Subcutaneous abdominal adipose tissue (tissue), 5 donors: ENCODE measurements around the gene SBNO2.
A peak's percentile ranks its signal among the peaks of the same experiment; 100 is the strongest.

ENCODE experiments used
- H3K27ac ChIP-seq: one replicate; pipeline ENCODE4 v1.7.0; 2013; ENCODE audit warnings: low read depth, mild to moderate bottlenecking, inconsistent platforms, low read length, moderate library complexity
- H3K27me3 ChIP-seq, 5 donors: one replicate each; pipeline ENCODE4 v1.7.0; 2013; ENCODE audit warnings: low read length in 5 of 5, inconsistent platforms in 1 of 5; ENCODE audit not compliant: control insufficient read depth in 5 of 5, insufficient read depth in 4 of 5
- H3K36me3 ChIP-seq, 5 donors: one replicate each; pipeline ENCODE4 v1.7.0; 2013; ENCODE audit warnings: low read length in 5 of 5; ENCODE audit not compliant: control insufficient read depth in 5 of 5, insufficient read depth in 5 of 5
- H3K4me1 ChIP-seq, 5 donors: one replicate each; pipeline ENCODE4 v1.7.0; 2013; ENCODE audit warnings: low read length in 5 of 5, mild to moderate bottlenecking in 3 of 5, moderate library complexity in 1 of 5; ENCODE audit not compliant: control insufficient read depth in 5 of 5, insufficient read depth in 5 of 5
- H3K4me3 ChIP-seq, 5 donors: one replicate each; pipeline ENCODE4 v1.7.0; 2013; ENCODE audit warnings: low read length in 5 of 5, low read depth in 1 of 5
- H3K9ac ChIP-seq, 5 donors: one replicate each; pipeline ENCODE4 v1.7.0; 2013; ENCODE audit warnings: low read length in 5 of 5, mild to moderate bottlenecking in 4 of 5, moderate library complexity in 3 of 5
- H3K9me3 ChIP-seq, 5 donors: one replicate each; pipeline ENCODE4 v1.7.0; 2013; ENCODE audit warnings: low read length in 5 of 5; ENCODE audit not compliant: control insufficient read depth in 5 of 5
- donor health status: healthy.
- donor health status: healthy.
- donor health status: healthy.
- donor health status: healthy.
- donor health status: healthy.

Gene SBNO2

DNA sequence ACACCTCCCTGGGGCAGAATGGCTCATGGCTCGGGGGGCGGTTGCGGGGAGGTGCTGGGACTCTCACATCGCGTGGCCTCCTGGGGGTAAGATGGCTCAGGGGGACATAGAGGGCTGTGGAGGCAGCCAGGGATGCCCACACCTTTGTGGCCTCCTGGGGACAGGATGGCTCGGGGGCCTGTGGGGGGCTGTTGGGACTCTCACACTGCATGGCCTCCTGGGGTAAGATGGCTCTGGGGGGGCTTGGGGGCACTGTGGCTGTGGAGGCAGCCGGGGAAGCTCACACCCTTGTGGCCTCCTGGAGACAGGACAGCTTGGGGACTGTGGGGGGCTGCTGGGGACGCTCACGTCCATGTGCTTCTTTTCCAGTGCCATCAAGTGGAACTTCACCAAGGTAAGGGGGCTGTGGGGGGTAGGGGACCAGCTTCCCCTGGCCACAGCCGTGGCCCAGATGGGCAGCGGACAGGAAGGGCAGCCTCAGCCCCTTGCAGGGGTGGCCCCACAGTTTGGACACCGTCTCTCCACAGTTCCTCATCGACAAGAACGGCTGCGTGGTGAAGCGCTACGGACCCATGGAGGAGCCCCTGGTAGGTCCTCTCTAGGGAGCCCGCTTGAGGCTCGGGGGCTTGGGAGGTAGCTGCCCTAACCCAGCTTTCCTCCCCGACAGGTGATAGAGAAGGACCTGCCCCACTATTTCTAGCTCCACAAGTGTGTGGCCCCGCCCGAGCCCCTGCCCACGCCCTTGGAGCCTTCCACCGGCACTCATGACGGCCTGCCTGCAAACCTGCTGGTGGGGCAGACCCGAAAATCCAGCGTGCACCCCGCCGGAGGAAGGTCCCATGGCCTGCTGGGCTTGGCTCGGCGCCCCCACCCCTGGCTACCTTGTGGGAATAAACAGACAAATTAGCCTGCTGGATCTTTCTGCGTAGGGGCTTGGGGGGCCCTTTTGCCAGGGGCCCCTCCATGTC, 67.9 kb downstream of the SBNO2 start:
- Histone ChIP-seq H3K4me3 (peak overlapping the region in 4 of 5 donors; percentile 80 to 82 (median 82)), H3K4me1 (peaks cover 22 to 55% (median 53%) of the 10 kb centered on the region in 5 donors), H3K27ac (peak overlapping the region; percentile 89), H3K9me3 (no peaks in the 10 kb centered on the region), H3K9ac (peak overlapping the region in 3 of 5 donors; percentile 19 to 83 (median 62)), H3K36me3 (peaks cover 0 to 52% (median 42%) of the 10 kb centered on the region in 5 donors), H3K27me3 (peaks cover 0 to 8% (median 0%) of the 10 kb centered on the region in 5 donors)

DNA sequence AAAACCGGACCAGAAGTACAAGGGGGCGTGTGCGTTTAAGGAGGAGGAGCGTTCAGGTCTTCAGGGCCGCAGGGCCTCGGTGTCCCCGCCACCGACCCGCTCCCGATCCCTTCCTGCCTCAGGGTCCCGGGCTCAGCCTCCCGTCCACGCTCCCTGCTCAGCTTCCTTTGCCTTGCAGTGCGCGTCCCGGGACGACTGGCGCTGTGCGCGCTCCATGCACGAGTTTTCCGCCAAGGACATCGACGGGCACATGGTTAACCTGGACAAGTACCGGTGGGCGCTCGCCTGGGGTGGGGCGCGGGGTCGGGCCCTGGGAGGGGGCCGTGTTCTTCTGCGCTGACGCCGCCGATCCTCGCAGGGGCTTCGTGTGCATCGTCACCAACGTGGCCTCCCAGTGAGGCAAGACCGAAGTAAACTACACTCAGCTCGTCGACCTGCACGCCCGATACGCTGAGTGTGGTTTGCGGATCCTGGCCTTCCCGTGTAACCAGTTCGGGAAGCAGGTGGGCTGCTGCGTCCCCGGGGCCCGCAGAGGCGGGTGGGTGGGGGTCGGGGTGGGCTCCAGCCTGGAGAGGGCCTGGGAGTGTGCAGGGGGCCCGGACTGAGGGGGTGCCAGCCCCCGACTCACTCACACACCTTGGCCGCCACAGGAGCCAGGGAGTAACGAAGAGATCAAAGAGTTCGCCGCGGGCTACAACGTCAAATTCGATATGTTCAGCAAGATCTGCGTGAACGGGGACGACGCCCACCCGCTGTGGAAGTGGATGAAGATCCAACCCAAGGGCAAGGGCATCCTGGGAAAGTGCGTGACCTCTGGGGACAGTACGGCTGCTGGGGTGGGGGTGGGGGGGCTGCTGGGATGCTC, 68.8 kb downstream of the SBNO2 start:
- peaks cover 0 to 8% (median 0%) of the 10 kb centered on the region in 5 donors for H3K27me3 ChIP-seq
- peak overlapping the region; percentile 89 for H3K27ac ChIP-seq
- no peaks in the 10 kb centered on the region for H3K9me3 ChIP-seq
- H3K4me3 ChIP-seq, result peak overlapping the region; percentile 50 to 82 (median 81)
- H3K9ac ChIP-seq, result peak overlapping the region in 4 of 5 donors; percentile 69 to 83 (median 80)
- H3K4me1 ChIP-seq, result peaks cover 21 to 65% (median 50%) of the 10 kb centered on the region in 5 donors
- peaks cover 0 to 43% (median 35%) of the 10 kb centered on the region in 5 donors for H3K36me3 ChIP-seq

DNA sequence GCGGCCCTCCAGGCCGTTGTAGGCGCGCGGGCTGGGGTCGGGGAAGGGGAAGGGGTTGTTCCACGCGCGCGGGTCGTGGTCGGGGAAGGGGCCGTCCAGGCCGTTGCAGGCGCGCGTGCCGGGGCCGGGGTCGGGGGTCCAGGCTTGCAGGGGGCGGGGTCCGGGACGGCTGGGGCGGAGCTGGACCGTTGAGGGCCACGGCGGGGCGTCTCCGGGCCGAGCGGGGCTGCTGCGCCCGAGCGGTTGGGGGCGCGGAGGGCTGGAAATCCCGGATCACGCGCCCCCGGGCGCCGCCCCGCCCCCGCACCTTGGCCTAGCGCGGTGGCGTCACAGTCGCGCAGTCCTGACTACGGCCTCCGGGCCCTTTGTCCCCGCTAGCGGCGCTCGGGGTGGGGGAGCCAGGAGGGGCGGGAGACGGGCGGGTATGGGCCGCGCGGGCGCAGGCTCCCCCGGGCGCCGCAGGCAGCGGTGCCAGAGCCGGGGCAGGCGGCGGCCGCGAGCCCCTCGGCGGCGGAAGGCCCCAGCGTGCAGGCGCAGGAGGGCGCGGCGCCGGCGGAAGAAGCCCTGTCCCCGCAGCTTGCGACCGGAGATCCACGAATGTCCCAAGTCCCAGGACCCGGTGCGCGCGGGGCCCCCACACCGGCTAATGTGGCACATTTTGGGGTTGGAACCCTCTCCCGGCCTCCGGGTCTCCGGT, 69.6 kb downstream of the SBNO2 start:
- Histone ChIP-seq H3K4me1 (peaks cover 20 to 72% (median 52%) of the 10 kb centered on the region in 5 donors), H3K9me3 (peaks cover 0 to 5% (median 3%) of the 10 kb centered on the region in 5 donors), H3K36me3 (peaks cover 0 to 36% (median 28%) of the 10 kb centered on the region in 5 donors), H3K9ac (peak overlapping the region in 4 of 5 donors; percentile 79 to 90 (median 85)), H3K27ac (peak overlapping the region; percentile 99), H3K4me3 (peak overlapping the region in 4 of 5 donors; percentile 80 to 82 (median 82)), H3K27me3 (peaks cover 0 to 8% (median 0%) of the 10 kb centered on the region in 5 donors)

DNA sequence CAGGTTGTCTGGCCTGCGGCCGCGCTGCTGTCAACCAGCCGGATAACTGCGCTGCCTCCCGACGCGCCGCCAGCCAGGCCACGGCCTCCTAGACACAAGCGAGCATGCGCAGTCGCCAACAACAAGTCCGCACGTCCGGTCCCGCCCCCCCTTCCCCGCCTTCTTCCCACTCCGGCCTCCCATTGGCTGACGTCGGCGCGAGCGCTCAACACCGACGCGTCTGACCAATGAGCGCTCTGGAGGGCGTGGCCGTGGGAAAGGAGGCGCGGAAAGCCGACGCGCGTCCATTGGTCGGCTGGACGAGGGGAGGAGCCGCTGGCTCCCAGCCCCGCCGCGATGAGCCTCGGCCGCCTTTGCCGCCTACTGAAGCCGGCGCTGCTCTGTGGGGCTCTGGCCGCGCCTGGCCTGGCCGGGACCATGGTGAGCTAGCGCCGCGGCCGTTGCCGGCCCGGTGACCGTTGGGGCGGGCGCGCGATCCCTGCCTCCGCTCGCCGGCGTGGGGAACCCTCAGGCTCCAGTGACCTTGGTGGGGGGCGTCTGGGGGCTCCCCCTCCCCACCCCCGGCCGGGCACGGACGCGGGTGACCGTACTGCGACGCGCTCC, 70.3 kb downstream of the SBNO2 start, which contains the start of gene GPX4:
Gene GPX4 (plus strand): TSS at position 287 of the 603 bp plus-strand sequence. CDS start 50 bp downstream, at position 337.
- Histone ChIP-seq H3K4me1 (peaks cover 22 to 78% (median 58%) of the 10 kb centered on the region in 5 donors), H3K36me3 (peaks cover 0 to 30% (median 24%) of the 10 kb centered on the region in 5 donors), H3K27ac (peak within 1 kb of the TSS; percentile 99), H3K9me3 (peaks cover 0 to 5% (median 3%) of the 10 kb centered on the region in 5 donors), H3K27me3 (peaks cover 0 to 8% (median 0%) of the 10 kb centered on the region in 5 donors), H3K4me3 (peak within 1 kb of the TSS; percentile 57 to 82 (median 81)), H3K9ac (peak within 1 kb of the TSS; percentile 79 to 90 (median 87))

DNA sequence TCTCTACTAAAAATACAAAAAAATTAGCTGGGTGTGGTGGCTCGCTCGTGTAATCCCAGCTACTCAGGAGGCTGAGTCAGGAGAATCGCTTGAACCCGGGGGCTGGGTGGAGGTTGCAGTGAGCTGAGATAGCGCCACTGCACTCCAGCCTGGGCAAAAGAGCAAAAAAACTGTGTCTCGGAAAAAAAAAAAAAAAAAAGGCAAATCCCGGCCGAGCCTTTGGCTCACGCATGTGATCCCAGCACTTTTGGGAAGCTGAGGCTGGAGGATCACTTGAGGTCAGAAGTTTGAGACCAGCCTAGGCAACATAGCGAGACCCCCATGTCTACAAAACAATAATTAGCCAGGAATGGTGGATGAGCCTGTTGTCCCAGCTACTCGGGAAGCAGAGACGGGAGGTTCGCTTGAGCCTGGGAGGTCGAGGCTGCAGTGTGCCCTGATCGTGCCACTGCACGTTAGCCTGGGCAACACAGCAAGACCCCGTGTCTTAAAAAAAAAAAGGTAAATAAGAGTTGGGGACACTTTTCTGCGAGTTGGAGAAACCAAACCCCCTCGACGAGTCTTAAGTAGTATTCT, 70.8 kb downstream of the SBNO2 start:
- peaks cover 0 to 5% (median 3%) of the 10 kb centered on the region in 5 donors for H3K9me3 ChIP-seq
- peaks cover 26 to 84% (median 64%) of the 10 kb centered on the region in 5 donors for H3K4me1 ChIP-seq
- peaks cover 0 to 8% (median 0%) of the 10 kb centered on the region in 5 donors for H3K27me3 ChIP-seq
- H3K9ac ChIP-seq, result peak overlapping the region; percentile 37 to 90 (median 74)
- H3K27ac ChIP-seq, result peak overlapping the region; percentile 99
- H3K36me3 ChIP-seq, result peaks cover 0 to 27% (median 21%) of the 10 kb centered on the region in 5 donors
- peak overlapping the region in 4 of 5 donors; percentile 34 to 60 (median 56) for H3K4me3 ChIP-seq

DNA sequence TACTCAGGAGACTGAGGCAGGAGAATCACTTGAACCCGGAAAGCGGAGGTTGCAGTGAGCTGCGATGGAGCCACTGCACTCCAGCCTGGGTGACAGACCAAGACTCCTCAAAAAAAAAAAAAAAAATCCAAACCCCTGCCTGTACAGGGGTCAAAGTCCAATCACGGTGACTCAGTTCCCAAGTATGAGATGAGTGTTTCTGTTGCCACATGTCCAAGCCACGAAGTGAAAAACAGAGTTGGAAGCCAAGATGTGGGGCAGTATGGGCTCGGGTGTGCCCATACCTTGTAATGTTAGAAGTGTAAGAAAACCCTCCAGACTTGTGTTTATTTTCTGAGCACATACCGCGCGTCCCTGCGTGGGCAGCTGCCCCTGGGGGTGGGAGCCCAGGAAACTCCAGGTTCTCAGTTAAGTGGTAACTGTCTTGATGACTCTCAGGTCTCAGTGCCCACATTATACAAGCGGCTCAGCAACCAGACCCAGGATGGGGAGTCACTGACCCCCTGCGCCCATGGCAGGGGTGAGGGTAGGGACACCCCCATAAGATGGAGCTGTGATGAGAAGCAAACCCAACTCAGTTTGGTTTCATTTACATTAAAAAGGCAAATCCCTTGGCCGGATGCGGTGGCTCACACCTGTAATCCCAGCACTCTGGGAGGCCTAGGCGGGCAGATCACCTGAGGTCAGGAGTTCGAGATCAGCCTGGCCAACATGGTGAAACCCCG, 71.5 kb downstream of the SBNO2 start:
- H3K9me3 ChIP-seq, result peaks cover 0 to 5% (median 3%) of the 10 kb centered on the region in 5 donors
- H3K4me1 ChIP-seq, result peaks cover 26 to 88% (median 69%) of the 10 kb centered on the region in 5 donors
- H3K36me3 ChIP-seq, result peaks cover 0 to 22% (median 18%) of the 10 kb centered on the region in 5 donors
- H3K4me3 ChIP-seq, result peak overlapping the region in 2 of 5 donors; percentile 13 to 22
- H3K27ac ChIP-seq, result peak overlapping the region; percentile 99
- H3K9ac ChIP-seq, result peak overlapping the region; percentile 63 to 90 (median 74)
- H3K27me3 ChIP-seq, result peaks cover 0 to 8% (median 0%) of the 10 kb centered on the region in 5 donors

DNA sequence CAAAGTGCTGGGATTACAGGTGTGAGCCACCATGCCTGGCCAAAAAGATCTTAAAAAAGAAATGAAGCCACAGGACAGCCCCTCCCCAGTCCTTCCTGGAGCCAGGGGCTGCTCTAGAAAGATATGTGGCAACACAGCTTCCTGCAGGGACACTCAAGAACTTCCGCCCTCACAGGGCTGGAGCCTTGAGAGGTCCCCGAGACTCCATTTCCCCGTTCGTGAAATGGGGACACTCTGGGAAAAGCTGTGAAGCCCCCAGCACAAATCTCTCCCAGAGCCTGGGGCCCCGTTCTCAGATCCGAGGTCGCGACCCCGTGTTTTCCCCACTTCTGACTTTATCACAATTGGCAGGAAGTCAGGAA, 72.8 kb downstream of the SBNO2 start:
- H3K36me3 ChIP-seq, result peaks cover 0 to 9% (median 6%) of the 10 kb centered on the region in 5 donors
- peak overlapping the region; percentile 48 to 90 (median 69) for H3K9ac ChIP-seq
- H3K27me3 ChIP-seq, result peaks cover 0 to 8% (median 0%) of the 10 kb centered on the region in 5 donors
- peak overlapping the region; percentile 99 for H3K27ac ChIP-seq
- peak overlapping the region in 4 of 5 donors; percentile 3 to 40 (median 38) for H3K4me3 ChIP-seq
- peaks cover 23 to 76% (median 62%) of the 10 kb centered on the region in 5 donors for H3K4me1 ChIP-seq
- peaks cover 0 to 5% (median 3%) of the 10 kb centered on the region in 5 donors for H3K9me3 ChIP-seq
